HG02885 (cell line): Measurements from ENCODE around the gene SLAMF1.
"Not testable (repeated sequence)": the region's sequence is repeated elsewhere in the genome, so short reads cannot be mapped to it uniquely, and the experiment has no call there.

Experiments
- ATAC-seq: cut with Tn5 transposase; IDR thresholded peaks from one replicate; pipeline ENCODE4 v1.9.1; 2021; ENCODE audit warnings: mild to moderate bottlenecking; ENCODE audit not compliant: unreplicated experiment, poor library complexity

Gene SLAMF1

DNA sequence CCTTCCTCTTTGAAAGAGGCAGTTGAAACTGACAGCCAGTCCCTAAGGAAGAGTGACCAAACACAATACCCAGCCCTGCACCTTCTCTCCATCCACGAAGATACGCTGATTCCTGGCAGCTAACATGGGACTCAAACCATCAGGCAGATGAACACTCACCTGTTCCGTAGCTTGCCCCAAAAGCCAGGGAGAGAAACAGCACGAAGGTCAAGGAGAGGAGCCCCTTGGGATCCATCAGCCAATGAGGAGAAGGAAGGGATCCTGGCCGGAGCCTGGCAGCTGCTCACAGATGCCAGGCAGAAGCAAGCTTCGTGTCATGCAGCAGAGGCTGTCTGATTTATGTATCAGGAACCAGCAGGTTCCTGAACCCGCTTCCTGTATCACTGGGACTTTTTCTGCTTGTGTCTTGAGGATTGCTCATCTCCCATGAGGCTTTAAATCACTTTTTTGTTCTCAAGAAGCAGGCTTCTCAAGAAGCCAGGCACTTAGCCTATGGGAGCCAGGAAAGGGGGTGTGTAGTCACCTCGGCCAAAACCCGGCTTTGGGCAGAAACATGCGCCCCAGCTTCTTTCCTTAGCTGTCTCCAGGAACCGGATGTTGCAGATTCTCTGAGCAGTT is at the start of gene SLAMF1:
TSS of gene SLAMF1 (minus strand) at position 334 of the 618 bp plus-strand sequence. CDS start at position 235, 99 bp downstream.
- peak; percentile 42 for ATAC-seq

DNA sequence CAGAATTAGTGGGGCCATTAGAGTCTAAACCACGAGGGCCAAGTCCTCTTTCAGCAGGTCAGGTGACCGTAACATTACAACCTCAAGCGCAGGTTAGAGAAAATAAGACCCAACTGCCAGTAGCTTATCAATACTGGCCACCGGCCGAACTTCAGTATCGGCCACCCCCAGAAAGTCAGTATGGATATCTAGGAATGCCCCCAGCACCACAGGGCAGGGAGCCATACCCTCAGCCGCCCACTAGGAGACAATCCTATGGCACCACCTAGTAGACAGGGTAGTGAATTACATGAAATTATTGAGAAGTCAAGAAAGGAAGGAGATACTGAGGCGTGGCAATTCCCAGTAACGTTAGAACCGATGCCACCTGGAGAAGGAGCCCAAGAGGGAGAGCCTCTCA is 45.5 kb upstream of the SLAMF1 start:
- not testable (repeated sequence) for ATAC-seq

DNA sequence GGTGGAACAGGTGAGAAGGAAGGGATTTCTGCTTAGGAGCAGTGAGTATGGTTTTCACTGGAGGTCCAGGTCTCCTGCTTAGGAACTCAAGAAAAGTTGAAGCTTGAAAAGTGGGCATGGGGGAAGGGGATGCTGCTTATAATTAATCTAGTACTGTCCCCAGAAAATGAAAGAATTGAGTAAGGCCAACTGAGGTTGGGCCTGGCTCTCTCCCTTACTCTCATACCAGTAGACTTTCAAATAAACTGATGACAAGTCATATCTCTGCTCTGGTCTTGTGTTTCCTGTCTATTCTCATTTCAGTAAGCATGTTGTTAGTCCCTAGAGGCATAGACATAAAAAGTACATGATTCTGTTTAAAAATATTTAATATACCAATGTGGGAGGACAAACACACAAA is 38.4 kb upstream of the SLAMF1 start:
- peak; percentile 47 for ATAC-seq

DNA sequence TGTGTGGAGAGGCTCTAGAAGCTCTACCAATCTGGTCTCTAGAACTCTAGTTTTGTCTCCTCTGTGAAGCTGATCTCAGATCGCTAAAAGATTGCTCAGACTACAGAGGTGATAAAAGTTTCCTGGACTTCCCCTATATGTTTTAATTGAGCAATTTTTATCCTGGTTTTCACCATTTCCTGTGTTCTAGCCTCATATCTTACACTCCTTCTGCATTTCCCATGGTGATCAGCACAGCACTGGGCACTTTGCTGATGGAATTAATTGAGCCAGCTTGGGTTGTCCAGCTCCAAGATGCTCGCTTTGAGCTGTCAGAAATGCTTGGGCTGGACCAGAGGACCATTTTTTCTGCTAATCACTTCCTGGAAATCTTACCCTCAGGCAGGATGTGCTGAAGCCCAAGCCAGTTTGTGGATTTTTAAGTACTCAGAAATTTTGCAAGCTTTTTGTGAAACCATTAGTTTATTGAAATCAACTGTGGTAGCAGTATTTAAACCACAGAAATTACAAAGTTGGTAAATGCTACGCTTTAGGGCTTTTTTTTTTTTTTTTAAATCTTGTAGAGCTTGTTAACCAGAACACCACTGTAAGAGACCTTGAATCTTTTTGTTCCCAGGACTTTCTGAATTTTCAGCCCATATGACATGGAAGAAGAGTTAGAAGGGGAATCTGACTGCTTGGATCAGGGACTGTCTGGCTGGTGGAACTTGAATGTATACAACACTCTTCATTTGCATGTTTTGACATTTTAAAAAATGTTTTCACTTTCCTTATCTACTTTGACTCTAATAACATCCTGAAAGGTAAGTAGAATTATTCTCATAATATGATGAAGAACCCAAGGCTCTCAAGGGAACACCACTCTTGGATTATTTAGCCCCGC is 36.4 kb upstream of the SLAMF1 start:
- ATAC-seq = no peak

- ATAC-seq = no peak
Measured at GRCh38 chr1:160681891-160682140, 35.0 kb upstream of the SLAMF1 start.

DNA sequence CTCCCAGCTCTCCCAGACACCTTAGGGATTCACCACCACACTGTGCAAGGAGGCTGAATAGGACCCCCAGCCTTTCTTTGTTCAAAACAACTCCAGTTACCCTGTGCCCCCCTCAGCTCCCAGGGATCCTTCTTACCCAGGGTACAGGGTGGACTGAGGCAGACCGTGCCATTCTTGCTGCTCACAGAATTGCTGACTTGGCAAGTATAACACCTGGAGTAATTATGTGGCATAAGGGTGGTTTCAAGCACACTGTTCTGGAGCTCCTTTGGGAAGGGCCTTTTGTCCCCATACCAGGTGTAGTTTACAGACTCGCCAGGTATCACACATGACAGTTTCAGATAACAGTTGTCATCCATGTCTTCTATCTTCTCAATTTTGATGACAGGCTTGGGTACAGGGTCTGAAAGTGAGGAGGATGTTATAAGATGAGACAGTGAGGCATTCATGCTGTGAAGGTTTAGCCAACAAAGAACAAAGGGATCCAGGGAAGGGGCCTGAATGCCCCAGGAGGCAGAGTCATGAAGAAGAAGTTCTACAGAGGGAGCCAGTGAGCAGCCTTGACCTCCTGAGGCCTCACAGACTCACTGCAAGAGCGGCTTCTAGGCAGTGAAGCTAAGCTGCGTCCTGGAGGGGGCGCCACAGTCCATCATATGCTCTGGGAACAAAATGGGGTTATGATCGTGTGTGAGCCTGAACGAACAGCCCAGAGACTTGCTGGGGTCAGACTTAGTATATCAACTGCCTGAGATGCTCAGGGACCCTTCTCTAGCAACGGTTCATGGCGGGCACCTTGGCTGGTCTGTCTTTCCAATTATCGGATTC is 34.4 kb upstream of the SLAMF1 start:
- ATAC-seq = peak; percentile 54

- no peak for ATAC-seq
Measured at GRCh38 chr1:160680399-160680798, 33.6 kb upstream of the SLAMF1 start.

DNA sequence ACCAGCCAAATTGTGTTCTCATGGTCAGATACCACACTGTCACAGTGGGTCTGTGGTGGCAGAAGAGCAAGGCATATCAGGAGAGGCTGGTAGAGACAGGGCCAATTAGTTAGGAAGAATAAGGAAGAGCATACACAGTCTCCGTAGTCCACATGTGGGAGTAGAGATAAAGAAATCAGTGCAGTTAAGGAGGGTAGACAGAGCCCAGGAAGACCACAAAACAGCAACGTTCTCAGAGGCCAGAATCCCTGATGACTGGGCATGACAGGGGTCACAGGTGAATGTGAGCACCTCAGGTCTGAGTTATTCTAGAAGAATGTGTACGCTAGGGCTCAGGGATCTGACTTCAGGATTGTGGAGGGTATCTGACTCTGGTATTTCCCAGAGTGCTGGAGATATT is 33.0 kb upstream of the SLAMF1 start:
- no peak for ATAC-seq

- ATAC-seq = no peak
Measured at GRCh38 chr1:160676869-160677597, 30.2 kb upstream of the SLAMF1 start.

GRCh38 chr1:160675641-160676410 is 29.0 kb upstream of the SLAMF1 start:
- peak; percentile 62 for ATAC-seq

GRCh38 chr1:160674415-160674814 is 27.6 kb upstream of the SLAMF1 start:
- ATAC-seq = no peak

GRCh38 chr1:160672789-160673695 is 26.2 kb upstream of the SLAMF1 start:
- ATAC-seq = no peak

GRCh38 chr1:160671603-160672517 is 25.0 kb upstream of the SLAMF1 start:
- no peak for ATAC-seq

DNA sequence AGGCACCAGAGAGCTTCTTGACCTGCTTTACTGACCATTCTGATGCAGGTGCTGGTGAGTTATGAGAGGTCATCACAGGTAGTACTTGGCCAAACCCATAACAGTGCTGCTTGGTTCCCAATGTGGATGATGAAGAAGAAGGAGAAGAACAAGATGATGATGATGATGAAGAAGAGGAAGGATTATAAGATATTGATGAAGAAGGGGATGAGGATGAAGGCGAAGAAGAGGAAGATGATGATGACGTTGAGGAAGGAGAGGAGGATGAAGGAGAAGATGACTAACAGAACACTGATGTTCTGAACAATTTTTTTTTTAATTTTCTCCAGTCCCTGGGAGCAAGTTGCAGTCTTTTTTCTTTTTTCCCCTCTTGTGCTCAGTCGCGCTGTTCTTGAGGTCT is 23.9 kb upstream of the SLAMF1 start:
- no peak for ATAC-seq

DNA sequence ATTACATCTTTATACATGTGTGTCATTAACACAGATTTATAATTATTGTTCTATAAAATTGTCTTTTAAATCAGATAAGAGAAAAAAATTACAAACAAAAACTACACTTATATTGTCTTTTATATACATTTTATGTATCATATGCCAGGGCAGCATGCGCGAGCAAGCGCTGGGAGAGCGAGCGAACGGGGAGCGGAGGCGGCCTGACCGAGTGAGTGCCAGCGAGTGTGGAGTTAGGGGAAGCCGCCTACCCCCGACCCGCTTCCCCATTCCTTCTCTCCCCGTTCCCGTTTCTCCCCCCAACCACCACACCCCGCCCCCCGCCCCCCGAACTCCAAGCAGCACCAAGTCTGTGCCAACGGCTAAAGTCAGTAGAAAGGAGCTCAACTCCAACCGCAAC is 23.0 kb upstream of the SLAMF1 start:
- ATAC-seq = no peak

DNA sequence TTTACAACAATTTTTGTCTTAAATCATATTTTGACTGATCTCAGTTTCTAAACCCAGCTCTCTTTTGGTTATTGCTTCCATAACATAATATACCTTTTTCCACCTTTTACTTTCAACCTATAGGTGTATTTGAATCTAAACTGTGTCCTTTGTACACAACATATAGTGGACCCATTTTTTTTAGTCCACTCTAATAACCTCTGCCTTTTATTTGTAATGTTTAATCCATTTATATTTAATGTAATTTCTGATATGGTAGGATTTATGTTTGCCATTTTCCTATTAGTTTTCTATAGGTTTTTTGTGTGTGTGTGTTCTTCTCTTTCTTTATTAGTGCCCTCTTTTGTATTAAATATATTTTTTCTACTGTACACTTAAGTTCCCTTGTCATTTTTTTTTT is 22.4 kb upstream of the SLAMF1 start:
- ATAC-seq = no peak

DNA sequence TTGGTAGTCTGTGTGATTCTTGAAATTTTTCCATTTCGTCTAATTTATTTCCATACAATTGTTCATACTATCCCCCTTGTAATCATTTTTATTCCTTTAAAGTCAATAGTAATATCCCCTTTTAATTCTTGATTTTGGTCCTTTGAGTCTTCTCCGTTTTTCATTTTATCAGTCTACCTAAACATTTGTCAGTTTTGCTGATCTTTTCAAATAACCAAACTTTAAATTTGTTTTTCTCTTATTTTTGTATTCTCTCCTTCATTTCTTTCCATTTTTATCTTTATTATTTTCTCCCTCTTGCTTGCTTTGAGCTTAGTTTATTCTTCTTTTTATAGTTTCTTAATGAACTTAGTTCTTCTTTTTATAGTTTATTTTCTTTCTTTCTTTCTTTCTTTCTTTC is 21.1 kb upstream of the SLAMF1 start:
- ATAC-seq = no peak

- no peak for ATAC-seq
Measured at GRCh38 chr1:160666079-160666442, 19.2 kb upstream of the SLAMF1 start.
